Stimulated activated CD4-positive, alpha-beta T cell treated with anti-CD3 and anti-CD28 coated beads, Interleukin-2, amount 100 ng/mL, for 4 hours (primary cell): ENCODE measurements around the gene SLC44A1.
A peak's percentile ranks its signal among the peaks of the same experiment; 100 is the strongest.

Experiments
- DNase-seq: peaks from one replicate; pipeline ENCODE4 v3.0.0-alpha.2; 2020; ENCODE audit warnings: low read depth

The SLC44A1 gene

GRCh38 chr9:105432247-105432842, 187.9 kb downstream of the SLC44A1 start:
- no peak for DNase-seq

GRCh38 chr9:105435453-105435852, 191.0 kb downstream of the SLC44A1 start:
- no peak for DNase-seq

GRCh38 chr9:105436783-105437182, 192.3 kb downstream of the SLC44A1 start:
- no peak for DNase-seq

GRCh38 chr9:105437704-105438103, 193.3 kb downstream of the SLC44A1 start:
- DNase-seq = no peak

GRCh38 chr9:105438141-105438806, 193.8 kb downstream of the SLC44A1 start:
- DNase-seq = no peak

- DNase-seq = no peak
Measured at GRCh38 chr9:105439428-105439827, 195.0 kb downstream of the SLC44A1 start.

GRCh38 chr9:105441616-105442160, 197.2 kb downstream of the SLC44A1 start:
- no peak for DNase-seq

GRCh38 chr9:105443121-105443520, 198.7 kb downstream of the SLC44A1 start:
- no peak for DNase-seq

- DNase-seq = no peak
Measured at GRCh38 chr9:105444130-105444529, 199.7 kb downstream of the SLC44A1 start.

GRCh38 chr9:105445203-105445881, 200.9 kb downstream of the SLC44A1 start:
- DNase-seq = no peak

GRCh38 chr9:105447386-105447813, 202.9 kb downstream of the SLC44A1 start:
- DNase-seq = no peak

GRCh38 chr9:105447814-105448812, 203.7 kb downstream of the SLC44A1 start, which contains the start of gene FSD1L:
TSS of gene FSD1L (plus strand) at chr9:105448034. CDS start at chr9:105448221, 187 bp downstream.
- DNase-seq = peak; percentile 74

- DNase-seq = no peak
Measured at GRCh38 chr9:105449081-105449480, 204.6 kb downstream of the SLC44A1 start.

- no peak for DNase-seq
Measured at GRCh38 chr9:105452185-105452584, 207.7 kb downstream of the SLC44A1 start.

GRCh38 chr9:105455836-105456475, 211.5 kb downstream of the SLC44A1 start:
- DNase-seq = no peak

- DNase-seq = no peak
Measured at GRCh38 chr9:105457560-105458294, 213.3 kb downstream of the SLC44A1 start.

GRCh38 chr9:105458404-105458803, 214.0 kb downstream of the SLC44A1 start:
- DNase-seq = no peak

GRCh38 chr9:105459336-105459735, 214.9 kb downstream of the SLC44A1 start:
- DNase-seq = no peak

- no peak for DNase-seq
Measured at GRCh38 chr9:105466898-105467455, 222.5 kb downstream of the SLC44A1 start.

- no peak for DNase-seq
Measured at GRCh38 chr9:105468875-105469274, 224.4 kb downstream of the SLC44A1 start.
